SK-N-SH (cell line): ENCODE data around the gene NPR1. TPM values are rescaled to one million over a fixed set of nuclear protein-coding genes. Genes with fewer than 3 reads are reported as not detected.

Source experiments
- CTCF ChIA-PET: fragments of 300-600, 350-600 bp; formaldehyde crosslinking; extraction: SDS; loops from one replicate; lab custom pipeline; 2021; lab: Yijun Ruan, JAX
- POLR2A ChIA-PET: fragments of 350-600 bp; sonication (Branson Sonifier 250); formaldehyde crosslinking; extraction: SDS; loops from one replicate; lab custom pipeline; 2020; ENCODE audit warnings: antibody characterized with exemption, inconsistent platforms; lab: Yijun Ruan, JAX
- DNase-seq: peaks from one replicate; pipeline ENCODE4 v3.0.0; 2012
- H2AFZ ChIP-seq: fragments of 200-600 bp; sonication (generic); 2 replicates; pipeline ENCODE4 v1.8.1; 2016; ENCODE audit warnings: antibody characterized with exemption, mild to moderate bottlenecking, low read depth
- H3F3A ChIP-seq: fragments of 200-600 bp; sonication (generic); replicated peaks from 2 replicates; pipeline ENCODE3; 2016; ENCODE audit warnings: antibody characterized with exemption, mild to moderate bottlenecking; ENCODE audit not compliant: insufficient read depth
- H3K27ac ChIP-seq, 2 experiments: fragments of 200-500 bp in 1 of 2; fragments of 200-600 bp in 1 of 2; sonication (Bioruptor generic) in 1 of 2; sonication (generic), shearing (Covaris generic) in 1 of 2; 2 replicates each; pipeline versions ENCODE4 v1.5.1 to v1.6.1; 2014 to 2016; ENCODE audit warnings: low read depth in 2 of 2, inconsistent platforms in 1 of 2, low read length in 1 of 2, mild to moderate bottlenecking in 1 of 2, mixed read lengths in 1 of 2
- H3K27me3 ChIP-seq: fragments of 200-600 bp; sonication (generic), shearing (Covaris generic); 2 replicates; pipeline ENCODE4 v1.6.1; 2016; ENCODE audit warnings: mixed run types; ENCODE audit not compliant: insufficient read depth
- H3K36me3 ChIP-seq, 2 experiments: fragments of 200-500 bp in 1 of 2; fragments of 200-600 bp in 1 of 2; sonication (Bioruptor generic) in 1 of 2; sonication (generic) in 1 of 2; replicated peaks in 1 of 2; 2 replicates each; pipeline versions ENCODE3 to v1.5.1; 2014 to 2016; ENCODE audit warnings: low read length in 1 of 2, mild to moderate bottlenecking in 1 of 2; ENCODE audit not compliant: insufficient read depth in 2 of 2, control insufficient read depth in 1 of 2
- H3K4me1 ChIP-seq, 2 experiments: fragments of 200-500 bp in 1 of 2; fragments of 200-600 bp in 1 of 2; sonication (Bioruptor generic) in 1 of 2; sonication (generic), shearing (Covaris generic) in 1 of 2; 2 replicates each; pipeline versions ENCODE4 v1.5.1 to v1.6.1; 2014 to 2016; ENCODE audit warnings: low read depth in 1 of 2, low read length in 1 of 2, mixed run types in 1 of 2; ENCODE audit not compliant: insufficient read depth in 2 of 2, control insufficient read depth in 1 of 2
- H3K4me2 ChIP-seq: fragments of 200-600 bp; sonication (generic), shearing (Covaris generic); 2 replicates; pipeline ENCODE4 v1.6.1; 2017; ENCODE audit warnings: mixed run types
- H3K4me3 ChIP-seq, 2 experiments: fragments of 200-500 bp in 1 of 2; fragments of 200-600 bp in 1 of 2; sonication (Bioruptor generic) in 1 of 2; sonication (generic), shearing (Covaris generic) in 1 of 2; 2 replicates each; pipeline versions ENCODE4 v1.5.1 to v1.8.1; 2014 to 2016; ENCODE audit warnings: low read depth in 2 of 2, inconsistent platforms in 1 of 2, low read length in 1 of 2, mild to moderate bottlenecking in 1 of 2, mixed read lengths in 1 of 2, moderate library complexity in 1 of 2
- H3K79me2 ChIP-seq: fragments of 200-600 bp; sonication (generic); 2 replicates; pipeline ENCODE4 v1.8.1; 2017; ENCODE audit warnings: mild to moderate bottlenecking; ENCODE audit not compliant: insufficient read depth
- H3K9ac ChIP-seq: fragments of 200-600 bp; sonication (generic); 2 replicates; pipeline ENCODE4 v1.6.1; 2017; ENCODE audit warnings: mixed run types
- H3K9me2 ChIP-seq: fragments of 200-600 bp; sonication (generic); 2 replicates; pipeline ENCODE4 v1.6.1; 2017; ENCODE audit warnings: mixed run types
- H3K9me3 ChIP-seq: fragments of 200-600 bp; sonication (generic); 2 replicates; pipeline ENCODE4 v1.6.1; 2017; ENCODE audit warnings: mixed run types, mild to moderate bottlenecking, moderate library complexity
- H4K20me1 ChIP-seq: fragments of 200-600 bp; sonication (generic); 2 replicates; pipeline ENCODE4 v1.6.1; 2017; ENCODE audit warnings: mild to moderate bottlenecking, mixed run types; ENCODE audit not compliant: insufficient read depth
- ELF1 ChIP-seq: IDR thresholded peaks from 2 replicates; pipeline ENCODE4 v1.4.0; 2012
- EZH2phosphoT487 ChIP-seq: fragments of 200-600 bp; sonication (generic); IDR thresholded peaks from 2 replicates; pipeline ENCODE4 v1.6.1; 2017; ENCODE audit warnings: low read depth, mixed run types, mild to moderate bottlenecking, antibody characterized with exemption, moderate library complexity, borderline replicate concordance
- FOSL2 ChIP-seq: IDR thresholded peaks from 2 replicates; pipeline ENCODE4 v1.4.0; 2012; ENCODE audit warnings: low read depth, mild to moderate bottlenecking, moderate library complexity, borderline replicate concordance
- FOXJ3 ChIP-seq: sonication (generic); formaldehyde crosslinking; IDR thresholded peaks from 2 replicates; pipeline ENCODE4 v1.5.1; 2020; ENCODE audit warnings: mild to moderate bottlenecking, missing genetic modification reagents
- FOXM1 ChIP-seq: IDR thresholded peaks from 2 replicates; pipeline ENCODE4 v1.4.0; 2012; ENCODE audit warnings: low read depth, mild to moderate bottlenecking
- RFX5 ChIP-seq: IDR thresholded peaks from 2 replicates; pipeline ENCODE4 v1.6.1; 2012; ENCODE audit warnings: mild to moderate bottlenecking, improper control_type of control experiment, low read length
- SMC3 ChIP-seq: IDR thresholded peaks from 2 replicates; pipeline ENCODE4 v1.6.1; 2012; ENCODE audit warnings: low read depth, low read length, improper control_type of control experiment
- TCF12 ChIP-seq: IDR thresholded peaks from 2 replicates; pipeline ENCODE4 v1.4.0; 2012
- TEAD4 ChIP-seq: IDR thresholded peaks from 2 replicates; pipeline ENCODE4 v1.4.0; 2012; ENCODE audit warnings: mild to moderate bottlenecking, borderline replicate concordance; ENCODE audit not compliant: insufficient read depth
- WGBS: methylation state at CpG from one replicate; pipeline ENCODE4 v1.1.6; 2017; ENCODE audit warnings: low lambda C conversion rate; 5-methylcytosine and 5-hydroxymethylcytosine counted together
- polyA plus RNA-seq, 3 experiments: library from polyadenylated mRNA; depleted of rRNA; stranded (reverse); fragments of >200 nt; gene quantifications; 2 replicates each; pipeline ENCODE4 v1.2.3, GENCODE V29; 2012
- TF ChIP-seq, protein P1 (sequence below): fragments of 150-350 bp; IDR thresholded peaks from 2 replicates; pipeline ENCODE4 v1.6.1; 2016; ENCODE audit warnings: mild to moderate bottlenecking, low read depth, low read length
- TF ChIP-seq, protein P2 (sequence below): fragments of 200-600 bp; sonication (generic); IDR thresholded peaks from 2 replicates; pipeline ENCODE4 v1.6.1; 2017; ENCODE audit warnings: antibody characterized with exemption, mild to moderate bottlenecking, moderate library complexity
- TF ChIP-seq, protein P3 (sequence below): IDR thresholded peaks from 2 replicates; pipeline ENCODE4; 2012

Gene NPR1
- polyA plus RNA-seq, 1 of the 3 experiments (the other 2 are of a cell fraction): 0.12 TPM

DNA sequence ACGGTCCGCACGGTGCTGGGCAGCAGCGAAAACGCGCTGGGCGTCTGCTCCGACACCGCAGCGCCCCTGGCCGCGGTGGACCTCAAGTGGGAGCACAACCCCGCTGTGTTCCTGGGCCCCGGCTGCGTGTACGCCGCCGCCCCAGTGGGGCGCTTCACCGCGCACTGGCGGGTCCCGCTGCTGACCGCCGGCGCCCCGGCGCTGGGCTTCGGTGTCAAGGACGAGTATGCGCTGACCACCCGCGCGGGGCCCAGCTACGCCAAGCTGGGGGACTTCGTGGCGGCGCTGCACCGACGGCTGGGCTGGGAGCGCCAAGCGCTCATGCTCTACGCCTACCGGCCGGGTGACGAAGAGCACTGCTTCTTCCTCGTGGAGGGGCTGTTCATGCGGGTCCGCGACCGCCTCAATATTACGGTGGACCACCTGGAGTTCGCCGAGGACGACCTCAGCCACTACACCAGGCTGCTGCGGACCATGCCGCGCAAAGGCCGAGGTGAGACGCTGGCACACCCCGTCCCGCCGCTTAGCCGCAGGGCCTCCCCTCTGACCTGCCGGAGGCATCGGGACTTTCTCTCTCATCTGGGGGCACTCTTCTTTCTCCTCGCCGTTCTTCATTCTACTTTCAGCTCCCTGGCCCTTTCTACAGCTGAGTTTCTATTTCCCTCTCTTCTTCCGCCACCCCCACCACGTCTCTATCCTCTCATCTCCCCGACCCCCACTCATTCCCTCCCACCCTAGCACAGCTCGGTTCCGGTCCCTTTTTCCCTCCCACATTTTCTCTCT is 1.0 kb downstream of the NPR1 start (continued):
- TF ChIP-seq TEAD4 (no peak), FOSL2 (no peak), RFX5 (no peak), FOXJ3 (CRISPR knock-in tag) (no peak), FOXM1 (no peak), TCF12 (no peak), ELF1 (no peak), SMC3 (no peak)
- TF ChIP-seq, protein P1, sequence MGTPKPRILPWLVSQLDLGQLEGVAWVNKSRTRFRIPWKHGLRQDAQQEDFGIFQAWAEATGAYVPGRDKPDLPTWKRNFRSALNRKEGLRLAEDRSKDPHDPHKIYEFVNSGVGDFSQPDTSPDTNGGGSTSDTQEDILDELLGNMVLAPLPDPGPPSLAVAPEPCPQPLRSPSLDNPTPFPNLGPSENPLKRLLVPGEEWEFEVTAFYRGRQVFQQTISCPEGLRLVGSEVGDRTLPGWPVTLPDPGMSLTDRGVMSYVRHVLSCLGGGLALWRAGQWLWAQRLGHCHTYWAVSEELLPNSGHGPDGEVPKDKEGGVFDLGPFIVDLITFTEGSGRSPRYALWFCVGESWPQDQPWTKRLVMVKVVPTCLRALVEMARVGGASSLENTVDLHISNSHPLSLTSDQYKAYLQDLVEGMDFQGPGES: no peak

DNA sequence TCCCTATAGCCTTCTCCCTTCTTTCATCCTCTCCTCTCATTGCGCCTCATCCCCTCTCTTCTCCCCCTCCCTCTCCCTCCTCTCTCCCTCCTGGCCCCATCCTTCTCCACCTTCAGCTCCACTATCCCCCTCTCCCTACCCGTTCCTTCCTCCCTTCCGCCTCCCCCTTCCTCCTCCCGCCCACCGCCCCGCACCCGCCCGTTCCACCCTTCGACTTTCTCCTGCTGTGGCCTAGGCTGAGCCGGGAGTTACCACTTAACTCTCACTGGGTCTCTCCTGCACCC is 1.6 kb downstream of the NPR1 start:
- H3K36me3 ChIP-seq: no peaks in the 10 kb centered on the region
- TF ChIP-seq EZH2phosphoT487: no peak
- TF ChIP-seq SMC3: no peak
- no peak for TF ChIP-seq RFX5
- TF ChIP-seq, protein P2, sequence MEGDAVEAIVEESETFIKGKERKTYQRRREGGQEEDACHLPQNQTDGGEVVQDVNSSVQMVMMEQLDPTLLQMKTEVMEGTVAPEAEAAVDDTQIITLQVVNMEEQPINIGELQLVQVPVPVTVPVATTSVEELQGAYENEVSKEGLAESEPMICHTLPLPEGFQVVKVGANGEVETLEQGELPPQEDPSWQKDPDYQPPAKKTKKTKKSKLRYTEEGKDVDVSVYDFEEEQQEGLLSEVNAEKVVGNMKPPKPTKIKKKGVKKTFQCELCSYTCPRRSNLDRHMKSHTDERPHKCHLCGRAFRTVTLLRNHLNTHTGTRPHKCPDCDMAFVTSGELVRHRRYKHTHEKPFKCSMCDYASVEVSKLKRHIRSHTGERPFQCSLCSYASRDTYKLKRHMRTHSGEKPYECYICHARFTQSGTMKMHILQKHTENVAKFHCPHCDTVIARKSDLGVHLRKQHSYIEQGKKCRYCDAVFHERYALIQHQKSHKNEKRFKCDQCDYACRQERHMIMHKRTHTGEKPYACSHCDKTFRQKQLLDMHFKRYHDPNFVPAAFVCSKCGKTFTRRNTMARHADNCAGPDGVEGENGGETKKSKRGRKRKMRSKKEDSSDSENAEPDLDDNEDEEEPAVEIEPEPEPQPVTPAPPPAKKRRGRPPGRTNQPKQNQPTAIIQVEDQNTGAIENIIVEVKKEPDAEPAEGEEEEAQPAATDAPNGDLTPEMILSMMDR: no peak
- TF ChIP-seq, protein P3, sequence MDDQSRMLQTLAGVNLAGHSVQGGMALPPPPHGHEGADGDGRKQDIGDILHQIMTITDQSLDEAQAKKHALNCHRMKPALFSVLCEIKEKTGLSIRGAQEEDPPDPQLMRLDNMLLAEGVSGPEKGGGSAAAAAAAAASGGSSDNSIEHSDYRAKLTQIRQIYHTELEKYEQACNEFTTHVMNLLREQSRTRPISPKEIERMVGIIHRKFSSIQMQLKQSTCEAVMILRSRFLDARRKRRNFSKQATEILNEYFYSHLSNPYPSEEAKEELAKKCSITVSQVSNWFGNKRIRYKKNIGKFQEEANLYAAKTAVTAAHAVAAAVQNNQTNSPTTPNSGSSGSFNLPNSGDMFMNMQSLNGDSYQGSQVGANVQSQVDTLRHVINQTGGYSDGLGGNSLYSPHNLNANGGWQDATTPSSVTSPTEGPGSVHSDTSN: no peak
- no peak for TF ChIP-seq FOSL2
- TF ChIP-seq FOXM1: no peak
- TF ChIP-seq, all 33 proteins: peak for 0
- Histone ChIP-seq H2AFZ (no peak overlapping the region), H3K4me3 (no peak overlapping the region), H3K4me1 (peaks cover 0 to 15% of the 10 kb centered on the region in 2 experiments; a peak in 1 of 4 replicates), H3K4me2 (no peak overlapping the region), H4K20me1 (no peaks in the 10 kb centered on the region), H3K9ac (no peak overlapping the region), H3K27ac (no peak overlapping the region), H3K9me3 (no peaks in the 10 kb centered on the region), H3K27me3 (peaks cover 30% of the 10 kb centered on the region), H3K79me2 (no peaks in the 10 kb centered on the region), H3K9me2 (no peaks in the 10 kb centered on the region), H3F3A (peaks cover 3% of the 10 kb centered on the region)
- ChIA-PET CTCF (interaction anchor here (1.0 to 6.2 kb wide), 10 partner anchors 8 to 108 kb away, joined by 3 to 156 read pairs (median 10); partner anchors contain the start of gene SLC27A3), POLR2A (no interaction called here)
- DNase-seq: no peak
- WGBS: 86% methylated on average over 10 of the region's 10 CpGs
